RWPE2 (cell line): ENCODE measurements around the gene ZSCAN12.
"Not testable (repeated sequence)": the region's sequence is repeated elsewhere in the genome, so short reads cannot be mapped to it uniquely, and the experiment has no call there.

ENCODE experiments used
- ATAC-seq: fragments of 200-7000 bp; cut with Tn5 transposase; 3 replicates; pipeline ENCODE4 v1.9.1; 2021; ENCODE audit warnings: low read depth
- DNase-seq: peaks from one replicate; pipeline ENCODE4 v3.0.0-alpha.2; 2020; ENCODE audit warnings: low spot score
- H3K27ac ChIP-seq: fragments of 450-650 bp; 2 replicates; pipeline ENCODE4 v1.5.1; 2017; ENCODE audit warnings: mild to moderate bottlenecking; ENCODE audit not compliant: poor library complexity, severe bottlenecking
- H3K27me3 ChIP-seq: fragments of 250-450 bp; sonication (Bioruptor Pico); 2 replicates; pipeline ENCODE4 v1.5.1; 2021; ENCODE audit warnings: mild to moderate bottlenecking, moderate library complexity; ENCODE audit not compliant: insufficient read depth, poor library complexity, severe bottlenecking
- H3K36me3 ChIP-seq: fragments of 250-450 bp; sonication (Bioruptor Pico); 2 replicates; pipeline ENCODE4 v1.5.1; 2020; ENCODE audit warnings: low read depth, mild to moderate bottlenecking, moderate library complexity
- H3K4me1 ChIP-seq: fragments of 250-450 bp; sonication (Bioruptor Pico); 2 replicates; pipeline ENCODE4 v1.5.1; 2021; ENCODE audit warnings: mild to moderate bottlenecking, moderate library complexity; ENCODE audit not compliant: insufficient read depth, poor library complexity, severe bottlenecking
- H3K4me3 ChIP-seq: fragments of 250-450 bp; sonication (Bioruptor Pico); 2 replicates; pipeline ENCODE4 v1.5.1; 2021; ENCODE audit warnings: mild to moderate bottlenecking, moderate library complexity; ENCODE audit not compliant: severe bottlenecking
- H3K9me3 ChIP-seq: fragments of 250-450 bp; sonication (Bioruptor Pico); 2 replicates; pipeline ENCODE4 v1.5.1; 2021; ENCODE audit warnings: mild to moderate bottlenecking, moderate library complexity; ENCODE audit not compliant: severe bottlenecking
- TF ChIP-seq, protein P1 (sequence below): fragments of 450-650 bp; IDR thresholded peaks from one replicate; pipeline ENCODE4 v1.5.1; 2017; ENCODE audit warnings: mild to moderate bottlenecking, moderate library complexity; ENCODE audit not compliant: poor library complexity, severe bottlenecking

The ZSCAN12 gene

GRCh38 chr6:28408076-28408802, 8.7 kb upstream of the ZSCAN12 start:
- TF ChIP-seq, protein P1, sequence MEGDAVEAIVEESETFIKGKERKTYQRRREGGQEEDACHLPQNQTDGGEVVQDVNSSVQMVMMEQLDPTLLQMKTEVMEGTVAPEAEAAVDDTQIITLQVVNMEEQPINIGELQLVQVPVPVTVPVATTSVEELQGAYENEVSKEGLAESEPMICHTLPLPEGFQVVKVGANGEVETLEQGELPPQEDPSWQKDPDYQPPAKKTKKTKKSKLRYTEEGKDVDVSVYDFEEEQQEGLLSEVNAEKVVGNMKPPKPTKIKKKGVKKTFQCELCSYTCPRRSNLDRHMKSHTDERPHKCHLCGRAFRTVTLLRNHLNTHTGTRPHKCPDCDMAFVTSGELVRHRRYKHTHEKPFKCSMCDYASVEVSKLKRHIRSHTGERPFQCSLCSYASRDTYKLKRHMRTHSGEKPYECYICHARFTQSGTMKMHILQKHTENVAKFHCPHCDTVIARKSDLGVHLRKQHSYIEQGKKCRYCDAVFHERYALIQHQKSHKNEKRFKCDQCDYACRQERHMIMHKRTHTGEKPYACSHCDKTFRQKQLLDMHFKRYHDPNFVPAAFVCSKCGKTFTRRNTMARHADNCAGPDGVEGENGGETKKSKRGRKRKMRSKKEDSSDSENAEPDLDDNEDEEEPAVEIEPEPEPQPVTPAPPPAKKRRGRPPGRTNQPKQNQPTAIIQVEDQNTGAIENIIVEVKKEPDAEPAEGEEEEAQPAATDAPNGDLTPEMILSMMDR: no peak
- Histone ChIP-seq H3K4me1 (no peaks in the 10 kb centered on the region), H3K4me3 (no peak overlapping the region), H3K36me3 (no peaks in the 10 kb centered on the region), H3K9me3 (no peaks in the 10 kb centered on the region), H3K27me3 (no peaks in the 10 kb centered on the region), H3K27ac (no peak overlapping the region)
- DNase-seq (no peak), ATAC-seq (no peak)

GRCh38 chr6:28407401-28407800, 7.9 kb upstream of the ZSCAN12 start:
- no peaks in the 10 kb centered on the region for H3K9me3 ChIP-seq
- ATAC-seq (no peak), DNase-seq (no peak)
- no peak overlapping the region for H3K4me3 ChIP-seq
- H3K4me1 ChIP-seq: no peaks in the 10 kb centered on the region
- no peaks in the 10 kb centered on the region for H3K27me3 ChIP-seq
- no peaks in the 10 kb centered on the region for H3K36me3 ChIP-seq
- TF ChIP-seq, protein P1: no peak
- H3K27ac ChIP-seq: no peak overlapping the region

DNA sequence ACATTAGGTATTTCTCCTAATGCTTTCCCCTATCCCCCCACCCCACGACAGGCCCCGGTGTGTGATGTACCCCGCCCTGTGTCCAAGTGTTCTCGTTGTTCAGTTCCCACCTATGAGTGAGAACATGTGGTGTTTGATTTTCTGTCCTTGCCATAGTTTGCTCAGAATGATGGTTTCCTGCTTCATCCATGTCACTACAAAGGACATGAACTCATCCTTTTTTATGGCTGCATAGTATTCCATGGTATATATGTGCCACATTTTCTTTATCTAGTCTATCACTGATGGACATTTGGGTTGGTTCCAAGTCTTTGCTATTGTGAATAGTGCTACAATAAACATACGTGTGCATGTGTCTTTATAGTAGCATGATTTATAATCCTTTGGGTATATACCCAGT, 4.4 kb upstream of the ZSCAN12 start:
- not testable (repeated sequence) for H3K36me3 ChIP-seq, H3K27ac ChIP-seq, ATAC-seq, H3K4me1 ChIP-seq, DNase-seq, H3K9me3 ChIP-seq, H3K4me3 ChIP-seq, H3K27me3 ChIP-seq

GRCh38 chr6:28402197-28402596, 2.6 kb upstream of the ZSCAN12 start:
- H3K36me3 ChIP-seq: peaks cover 12% of the 10 kb centered on the region
- DNase-seq (no peak), ATAC-seq (no peak)
- H3K9me3 ChIP-seq: no peaks in the 10 kb centered on the region
- H3K27me3 ChIP-seq: no peaks in the 10 kb centered on the region
- peaks cover 9% of the 10 kb centered on the region for H3K4me1 ChIP-seq
- H3K27ac ChIP-seq: no peak overlapping the region
- no peak overlapping the region for H3K4me3 ChIP-seq
- TF ChIP-seq, protein P1: no peak

DNA sequence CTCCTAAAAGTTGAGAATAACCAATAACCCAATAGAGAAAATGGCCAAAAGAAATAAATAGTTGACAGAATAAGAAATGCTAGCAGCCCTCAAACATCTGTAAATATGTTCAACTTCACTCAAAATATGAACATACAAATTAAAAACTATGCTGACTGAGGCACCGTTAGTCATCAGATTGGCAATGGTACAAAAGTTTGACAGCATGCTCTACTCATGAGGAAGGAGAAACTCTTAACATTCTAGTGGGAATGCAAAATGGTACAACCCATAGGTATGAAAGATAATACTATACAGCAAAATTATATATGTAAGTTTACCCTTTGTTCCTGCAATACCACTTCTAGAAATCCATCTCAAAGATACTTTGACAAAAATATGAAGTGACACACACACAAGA, 1.6 kb upstream of the ZSCAN12 start:
- ATAC-seq: no peak
- DNase-seq: no peak
- Histone ChIP-seq H3K4me3 (no peak overlapping the region), H3K4me1 (peaks cover 19% of the 10 kb centered on the region), H3K36me3 (peaks cover 22% of the 10 kb centered on the region), H3K27ac (no peak overlapping the region), H3K9me3 (no peaks in the 10 kb centered on the region), H3K27me3 (no peaks in the 10 kb centered on the region)
- TF ChIP-seq, protein P1: no peak
